ENCODE results near the gene MLPH. TPM values are rescaled to one million over a fixed set of nuclear protein-coding genes. Genes with fewer than 3 reads are reported as not detected.

Gene MLPH
- total RNA-seq, 2 experiments from 2014 or later: 0.39 TPM; not detected in 1

GRCh38 chr2:237470914-237471313 is 16.1 kb upstream of the MLPH start:
- Histone ChIP-seq H3K36me3 (ENCODE audit: insufficient read depth, low read length) (no peaks in the 10 kb centered on the region), H3K27me3 (ENCODE audit: control insufficient read depth in 1 of 2, insufficient read depth in 2 of 2, low read length in 2 of 2) (no peaks in the 10 kb centered on the region), H3K9me3 (ENCODE audit: control insufficient read depth in 1 of 2, insufficient read depth in 1 of 2, low read length in 2 of 2) (no peaks in the 10 kb centered on the region), H3K27ac (ENCODE audit: low read depth in 1 of 2, low read length in 2 of 2) (no peak overlapping the region), H3K4me3 (ENCODE audit: low read length) (no peak overlapping the region), H3K4me1 (ENCODE audit: insufficient read depth, low read length) (peaks cover 18% of the 10 kb centered on the region)
- ChIA-PET CTCF (interaction anchor here (0.8 to 4.7 kb wide), 4 partner anchors 37 to 52 kb away, joined by 3 to 23 read pairs (median 7); no protein-coding TSS in a partner anchor), POLR2A (interaction anchor here (0.8 to 2.5 kb wide), 6 partner anchors 29 to 49 kb away, joined by 3 to 18 read pairs (median 4); no protein-coding TSS in a partner anchor)
- H3K9me3 Mint-ChIP-seq: no peaks in the 10 kb centered on the region
- no peaks in the 10 kb centered on the region for H3K36me3 Mint-ChIP-seq (ENCODE audit: low read depth)
- peak overlapping the region; percentile 27 for H3K4me3 Mint-ChIP-seq
- no peak for DNase-seq
- no peaks in the 10 kb centered on the region for H3K27me3 Mint-ChIP-seq
- H3K4me1 Mint-ChIP-seq (ENCODE audit: low read depth): peaks cover 28% of the 10 kb centered on the region
- ATAC-seq (ENCODE audit: poor library complexity): no peak
- no peak for TF ChIP-seq CTCF (IDR thresholded peaks at IDR 0.05)
- no peak overlapping the region for H3K27ac Mint-ChIP-seq
- intact Hi-C loops (cut with DNase I, micrococcal nuclease): loop anchor here in 1 of 2 experiments (10.0 kb wide), 1 partner anchor 386 kb away; the partner anchor contains the start of gene COPS8

- DNase-seq: peak in 10 of 14 experiments; percentile 11 to 55 (median 29)
- Mint-ChIP-seq H3K9me3 (no peaks in the 10 kb centered on the region), H3K4me1 (ENCODE audit: low read depth) (peaks cover 32% of the 10 kb centered on the region), H3K36me3 (ENCODE audit: low read depth) (no peaks in the 10 kb centered on the region), H3K27ac (no peak overlapping the region), H3K27me3 (no peaks in the 10 kb centered on the region), H3K4me3 (peak overlapping the region; percentile 27)
- POLR2A ChIA-PET: interaction anchor here (0.8 to 2.5 kb wide), 6 partner anchors 30 to 50 kb away, joined by 3 to 18 read pairs (median 3); no protein-coding TSS in a partner anchor
- Histone ChIP-seq H3K4me3 (ENCODE audit: low read length) (no peak overlapping the region), H3K9me3 (ENCODE audit: control insufficient read depth in 1 of 2, insufficient read depth in 1 of 2, low read length in 2 of 2) (no peaks in the 10 kb centered on the region), H3K27ac (ENCODE audit: low read depth in 1 of 2, low read length in 2 of 2) (no peak overlapping the region), H3K36me3 (ENCODE audit: insufficient read depth, low read length) (no peaks in the 10 kb centered on the region), H3K27me3 (ENCODE audit: control insufficient read depth in 1 of 2, insufficient read depth in 2 of 2, low read length in 2 of 2) (peaks cover 0 to 5% of the 10 kb centered on the region in 2 experiments), H3K4me1 (ENCODE audit: insufficient read depth, low read length) (peaks cover 20% of the 10 kb centered on the region)
- CTCF ChIA-PET: interaction anchor here (0.8 to 4.7 kb wide), 4 partner anchors 37 to 52 kb away, joined by 3 to 23 read pairs (median 7); no protein-coding TSS in a partner anchor
- TF ChIP-seq CTCF (IDR thresholded peaks at IDR 0.05): peak; percentile 39
- ATAC-seq (ENCODE audit: poor library complexity): no peak
- intact Hi-C loops (cut with DNase I, micrococcal nuclease): loop anchor here in 1 of 2 experiments (10.0 kb wide), 1 partner anchor 387 kb away; the partner anchor contains the start of gene COPS8
These were observed 15.4 kb upstream of the MLPH start for GRCh38 chr2:237471438-237472186.

GRCh38 chr2:237472187-237472712 is 14.8 kb upstream of the MLPH start:
- Histone ChIP-seq H3K27me3 (ENCODE audit: control insufficient read depth in 1 of 2, insufficient read depth in 2 of 2, low read length in 2 of 2) (peaks cover 0 to 5% of the 10 kb centered on the region in 2 experiments), H3K36me3 (ENCODE audit: insufficient read depth, low read length) (no peaks in the 10 kb centered on the region), H3K9me3 (ENCODE audit: control insufficient read depth in 1 of 2, insufficient read depth in 1 of 2, low read length in 2 of 2) (no peaks in the 10 kb centered on the region), H3K4me3 (ENCODE audit: low read length) (no peak overlapping the region), H3K4me1 (ENCODE audit: insufficient read depth, low read length) (peaks cover 20% of the 10 kb centered on the region), H3K27ac (ENCODE audit: low read depth in 1 of 2, low read length in 2 of 2) (no peak overlapping the region)
- Mint-ChIP-seq H3K27ac (no peak overlapping the region), H3K4me1 (ENCODE audit: low read depth) (peaks cover 32% of the 10 kb centered on the region), H3K27me3 (peaks cover 3% of the 10 kb centered on the region), H3K4me3 (no peak overlapping the region), H3K36me3 (ENCODE audit: low read depth) (no peaks in the 10 kb centered on the region), H3K9me3 (no peaks in the 10 kb centered on the region)
- TF ChIP-seq CTCF (IDR thresholded peaks at IDR 0.05): no peak
- ChIA-PET CTCF (interaction anchor here (1.1 to 4.7 kb wide), 3 partner anchors 38 to 51 kb away, joined by 6 to 23 read pairs (median 8); no protein-coding TSS in a partner anchor), POLR2A (interaction anchor here (1.0 to 2.5 kb wide), 5 partner anchors 31 to 51 kb away, joined by 3 to 18 read pairs (median 3); no protein-coding TSS in a partner anchor)
- intact Hi-C loops (cut with DNase I, micrococcal nuclease): loop anchor here in 1 of 2 experiments (10.0 kb wide), 1 partner anchor 387 kb away; the partner anchor contains the start of gene COPS8
- DNase-seq: no peak
- no peak for ATAC-seq (ENCODE audit: poor library complexity)
